OCI-LY3 (cell line): ENCODE results near the gene TM4SF1.

ENCODE experiments used
- EZH2phosphoT487 ChIP-seq: fragments of 200-600 bp; shearing (Covaris generic); IDR thresholded peaks from 2 replicates; pipeline ENCODE4 v1.6.1; 2018; ENCODE audit warnings: antibody characterized with exemption, mixed run types, low read depth
- TF ChIP-seq, protein P1 (sequence below): fragments of 200-600, 300-600 bp; sonication (generic); IDR thresholded peaks from 2 replicates; pipeline ENCODE4 v1.5.1; 2014; ENCODE audit warnings: antibody characterized with exemption, low read length, low read depth

DNA sequence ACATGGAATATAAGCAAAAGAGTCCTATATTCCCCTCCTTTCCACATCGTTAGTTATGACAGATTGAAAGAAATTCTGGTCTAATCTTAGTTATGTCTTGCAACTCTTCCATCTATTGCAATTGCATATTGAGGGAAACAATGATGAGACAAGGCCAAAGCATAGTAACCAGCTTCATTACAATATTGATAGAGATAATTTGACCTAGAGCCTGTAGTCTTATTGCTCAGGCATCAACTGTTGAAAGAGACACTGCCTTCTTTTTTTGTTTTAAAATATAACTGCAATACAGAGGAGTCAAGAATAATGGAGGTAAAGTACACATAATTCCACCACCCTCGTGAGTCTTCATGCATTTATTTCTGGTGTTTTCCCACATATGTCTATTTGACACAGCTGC, 46.1 kb downstream of the TM4SF1 start:
- TF ChIP-seq, protein P1, sequence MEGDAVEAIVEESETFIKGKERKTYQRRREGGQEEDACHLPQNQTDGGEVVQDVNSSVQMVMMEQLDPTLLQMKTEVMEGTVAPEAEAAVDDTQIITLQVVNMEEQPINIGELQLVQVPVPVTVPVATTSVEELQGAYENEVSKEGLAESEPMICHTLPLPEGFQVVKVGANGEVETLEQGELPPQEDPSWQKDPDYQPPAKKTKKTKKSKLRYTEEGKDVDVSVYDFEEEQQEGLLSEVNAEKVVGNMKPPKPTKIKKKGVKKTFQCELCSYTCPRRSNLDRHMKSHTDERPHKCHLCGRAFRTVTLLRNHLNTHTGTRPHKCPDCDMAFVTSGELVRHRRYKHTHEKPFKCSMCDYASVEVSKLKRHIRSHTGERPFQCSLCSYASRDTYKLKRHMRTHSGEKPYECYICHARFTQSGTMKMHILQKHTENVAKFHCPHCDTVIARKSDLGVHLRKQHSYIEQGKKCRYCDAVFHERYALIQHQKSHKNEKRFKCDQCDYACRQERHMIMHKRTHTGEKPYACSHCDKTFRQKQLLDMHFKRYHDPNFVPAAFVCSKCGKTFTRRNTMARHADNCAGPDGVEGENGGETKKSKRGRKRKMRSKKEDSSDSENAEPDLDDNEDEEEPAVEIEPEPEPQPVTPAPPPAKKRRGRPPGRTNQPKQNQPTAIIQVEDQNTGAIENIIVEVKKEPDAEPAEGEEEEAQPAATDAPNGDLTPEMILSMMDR = no peak
- TF ChIP-seq EZH2phosphoT487 = no peak
